Measurements from ENCODE around the gene MTX1.

GRCh38 chr1:155254228-155254713 is 45.8 kb downstream of the MTX1 start:
- no peak for TF ChIP-seq CTCF (IDR thresholded peaks at IDR 0.05)
- TF ChIP-seq POLR2A (IDR thresholded peaks at IDR 0.05): no peak
